Embryonic facial prominence (tissue), 1 donor: Measurements from ENCODE around the gene TBCC.
A peak's percentile ranks its signal among the peaks of the same experiment; 100 is the strongest.
"Not testable (repeated sequence)": the region's sequence is repeated elsewhere in the genome, so short reads cannot be mapped to it uniquely, and the experiment has no call there.

ENCODE experiments used
- DNase-seq: peaks from one replicate; pipeline ENCODE4 v3.0.0-alpha.2; 2016; ENCODE audit errors: extremely low spot score

The TBCC gene

GRCh38 chr6:42733867-42734481 is 11.9 kb downstream of the TBCC start:
- not testable (repeated sequence) for DNase-seq

- no peak for DNase-seq
Measured at GRCh38 chr6:42729731-42730130, 16.2 kb downstream of the TBCC start.

- DNase-seq = no peak
Measured at GRCh38 chr6:42727627-42728026, 18.3 kb downstream of the TBCC start.

- no peak for DNase-seq
Measured at GRCh38 chr6:42727087-42727611, 18.8 kb downstream of the TBCC start.

GRCh38 chr6:42726485-42727086 is 19.3 kb downstream of the TBCC start:
- peak; percentile 71 for DNase-seq

GRCh38 chr6:42726026-42726425 is 19.9 kb downstream of the TBCC start:
- DNase-seq = no peak

GRCh38 chr6:42724825-42725224 is 21.1 kb downstream of the TBCC start:
- DNase-seq = no peak

- DNase-seq = no peak
Measured at GRCh38 chr6:42722497-42722896, 23.4 kb downstream of the TBCC start, which contains the start of gene PRPH2. Gene PRPH2, minus strand, starts transcription at chr6:42722597. Its CDS starts 263 bp downstream, at chr6:42722334.

- no peak for DNase-seq
Measured at GRCh38 chr6:42720739-42721138, 25.2 kb downstream of the TBCC start.

- DNase-seq = no peak
Measured at GRCh38 chr6:42715871-42716270, 30.0 kb downstream of the TBCC start.

- DNase-seq = no peak
Measured at GRCh38 chr6:42714098-42714761, 31.7 kb downstream of the TBCC start.

GRCh38 chr6:42711930-42712329 is 34.0 kb downstream of the TBCC start:
- no peak for DNase-seq

- DNase-seq = no peak
Measured at GRCh38 chr6:42710316-42710715, 35.6 kb downstream of the TBCC start.

- DNase-seq = no peak
Measured at GRCh38 chr6:42709871-42710270, 36.0 kb downstream of the TBCC start.

GRCh38 chr6:42708096-42708495 is 37.8 kb downstream of the TBCC start:
- no peak for DNase-seq

- no peak for DNase-seq
Measured at GRCh38 chr6:42707595-42707994, 38.3 kb downstream of the TBCC start.

- no peak for DNase-seq
Measured at GRCh38 chr6:42704937-42705374, 40.9 kb downstream of the TBCC start.

- DNase-seq = peak; percentile 15
Measured at GRCh38 chr6:42704251-42704936, 41.5 kb downstream of the TBCC start.

GRCh38 chr6:42702786-42703185 is 43.1 kb downstream of the TBCC start:
- DNase-seq = not testable (repeated sequence)

GRCh38 chr6:42702200-42702599 is 43.7 kb downstream of the TBCC start:
- no peak for DNase-seq

GRCh38 chr6:42698217-42698616 is 47.7 kb downstream of the TBCC start:
- DNase-seq = no peak

- DNase-seq = no peak
Measured at GRCh38 chr6:42697268-42697655, 48.6 kb downstream of the TBCC start.
